Epithelial cell of umbilical artery (primary cell): ENCODE measurements around the gene KLHL40. TPM values are rescaled to one million over a fixed set of nuclear protein-coding genes. Genes with fewer than 3 reads are reported as not detected.

Experiments
- total RNA-seq: library from RNA; depleted of rRNA; stranded (reverse); fragments of >200 nt; gene quantifications from 2 replicates; pipeline ENCODE4 v1.2.3, GENCODE V29; 2014

KLHL40 gene, protein sequence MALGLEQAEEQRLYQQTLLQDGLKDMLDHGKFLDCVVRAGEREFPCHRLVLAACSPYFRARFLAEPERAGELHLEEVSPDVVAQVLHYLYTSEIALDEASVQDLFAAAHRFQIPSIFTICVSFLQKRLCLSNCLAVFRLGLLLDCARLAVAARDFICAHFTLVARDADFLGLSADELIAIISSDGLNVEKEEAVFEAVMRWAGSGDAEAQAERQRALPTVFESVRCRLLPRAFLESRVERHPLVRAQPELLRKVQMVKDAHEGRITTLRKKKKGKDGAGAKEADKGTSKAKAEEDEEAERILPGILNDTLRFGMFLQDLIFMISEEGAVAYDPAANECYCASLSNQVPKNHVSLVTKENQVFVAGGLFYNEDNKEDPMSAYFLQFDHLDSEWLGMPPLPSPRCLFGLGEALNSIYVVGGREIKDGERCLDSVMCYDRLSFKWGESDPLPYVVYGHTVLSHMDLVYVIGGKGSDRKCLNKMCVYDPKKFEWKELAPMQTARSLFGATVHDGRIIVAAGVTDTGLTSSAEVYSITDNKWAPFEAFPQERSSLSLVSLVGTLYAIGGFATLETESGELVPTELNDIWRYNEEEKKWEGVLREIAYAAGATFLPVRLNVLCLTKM
- total RNA-seq, result not detected in 2 replicates

DNA sequence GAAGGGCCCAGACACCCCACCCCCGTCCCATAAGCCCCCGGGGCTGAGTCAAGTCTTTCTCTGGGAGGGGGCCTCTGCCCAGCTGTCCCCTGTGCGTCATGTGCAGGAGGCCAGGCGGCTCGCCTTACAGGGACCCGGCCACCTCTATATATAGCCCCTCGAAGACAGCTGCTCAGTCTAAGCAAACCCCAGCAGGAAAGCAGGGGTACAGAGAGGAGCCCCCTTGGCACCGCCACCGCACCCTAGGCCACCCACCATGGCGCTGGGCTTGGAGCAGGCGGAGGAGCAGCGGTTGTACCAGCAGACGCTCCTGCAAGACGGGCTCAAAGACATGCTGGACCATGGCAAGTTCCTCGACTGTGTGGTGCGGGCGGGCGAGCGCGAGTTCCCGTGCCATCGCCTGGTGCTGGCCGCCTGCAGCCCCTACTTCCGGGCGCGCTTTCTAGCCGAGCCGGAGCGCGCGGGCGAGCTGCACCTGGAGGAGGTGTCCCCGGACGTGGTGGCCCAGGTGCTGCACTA is at the start of gene KLHL40:
Gene KLHL40, plus strand, starts transcription at position 175 of the 519 bp plus-strand sequence. Its CDS starts 82 bp downstream, at position 257.

DNA sequence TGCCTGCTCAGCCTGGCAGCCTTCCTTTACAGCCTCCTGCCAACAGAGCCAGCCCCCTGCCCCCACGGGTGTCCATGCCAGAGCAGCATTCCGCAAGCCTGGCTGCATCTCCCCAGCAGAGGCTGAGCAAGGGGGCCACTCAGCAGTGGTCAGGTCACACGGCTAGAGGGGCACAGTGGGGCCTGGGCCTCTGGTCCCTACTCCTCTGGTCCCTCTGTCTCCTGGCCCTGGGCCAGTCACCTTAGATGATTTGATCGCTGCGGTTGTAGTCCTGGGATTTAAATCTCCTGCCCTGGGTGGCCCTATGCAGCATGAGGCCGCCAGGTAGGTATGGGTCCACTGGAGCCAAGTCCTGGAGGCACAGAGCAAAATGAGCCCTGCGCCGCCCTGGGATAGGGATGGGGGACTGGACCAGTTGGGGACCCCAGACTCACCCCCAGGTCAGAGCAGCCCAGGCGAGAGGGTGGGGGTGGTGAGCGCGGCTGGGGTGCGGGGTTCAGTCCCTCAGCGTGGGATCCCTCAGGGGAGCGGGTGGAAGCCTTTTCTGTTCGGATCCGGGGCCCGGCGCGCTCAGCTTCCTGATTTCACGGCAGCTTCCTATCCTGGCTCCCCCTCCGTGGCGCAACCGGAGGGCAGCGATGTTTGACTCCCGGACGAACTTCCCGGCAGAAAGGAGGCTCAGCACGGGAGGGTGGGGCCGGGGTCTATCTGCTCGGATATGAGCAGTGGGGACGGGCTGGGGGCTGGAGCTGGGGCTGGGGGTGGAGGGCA is 31.6 kb upstream of the KLHL40 start, which contains the start of gene ZBTB47:
Gene ZBTB47, plus strand, starts transcription at position 138 of the 771 bp plus-strand sequence. CDS start 4,659 bp downstream, outside the sequence.

DNA sequence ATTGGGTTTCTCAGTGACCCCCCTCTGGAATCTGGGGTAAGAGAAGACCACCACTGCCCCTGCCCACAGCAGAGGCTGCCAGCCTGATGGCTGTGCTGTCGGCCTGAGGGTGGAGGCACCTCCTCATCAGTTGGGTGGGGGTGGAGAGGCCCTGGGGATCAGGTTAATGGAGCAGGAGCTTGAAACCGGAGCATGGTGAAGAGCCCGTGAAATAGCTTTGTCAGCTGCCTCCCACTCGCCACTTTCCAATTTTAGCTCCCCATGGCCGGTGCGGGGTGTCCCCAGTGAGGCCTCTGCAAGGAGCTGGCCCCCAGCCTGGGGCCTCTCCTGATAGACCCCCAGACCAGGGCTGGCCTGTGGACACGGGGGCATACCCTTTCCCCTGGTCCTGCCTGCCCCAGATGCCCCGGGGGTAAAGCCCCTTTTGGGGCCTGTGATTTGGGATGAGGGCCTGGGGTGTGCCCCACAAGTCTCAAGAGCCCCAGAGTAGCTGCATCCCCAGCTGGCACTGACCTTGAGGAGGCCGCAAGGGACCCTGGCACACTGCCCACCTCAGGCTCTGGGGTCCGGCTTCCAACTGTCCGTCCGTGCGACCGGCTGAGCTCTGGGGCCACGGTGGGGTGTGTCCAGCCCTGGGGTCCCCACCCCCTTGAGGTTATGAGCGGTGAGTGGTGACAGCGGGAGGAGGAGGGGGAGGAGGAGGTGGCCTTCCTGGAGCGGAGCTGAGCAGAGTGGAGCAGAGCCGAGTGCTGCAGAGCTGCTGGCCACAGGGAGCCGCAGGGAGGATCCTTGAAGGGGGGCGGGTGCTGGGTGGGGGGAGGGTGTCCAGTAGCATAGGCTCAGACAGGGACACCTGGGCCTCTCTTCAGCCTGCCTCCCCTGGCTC is 17.0 kb downstream of the KLHL40 start, which contains the start of gene HHATL:
Gene HHATL, minus strand, starts transcription at position 733 of the 886 bp plus-strand sequence. CDS start 1,972 bp downstream, outside the sequence.

Other genes starting within 250 kb of the KLHL40 start
- gene VIPR1, start 182.9 kb upstream of the KLHL40 start, total RNA-seq, result 0.32 and 0.46 TPM in 2 replicates
- gene SEC22C, start 103.6 kb upstream of the KLHL40 start, total RNA-seq, result 67.2 and 101 TPM in 2 replicates
- 39.6 and 49.7 TPM in 2 replicates for gene SS18L2, start 94.7 kb upstream of the KLHL40 start, total RNA-seq
- 40.3 and 61.4 TPM in 2 replicates for gene NKTR, start 84.9 kb upstream of the KLHL40 start, total RNA-seq
- 12.2 and 13.6 TPM in 2 replicates for gene ZBTB47, start 31.8 kb upstream of the KLHL40 start, total RNA-seq
- not detected in 2 replicates for gene HHATL, start 17.3 kb downstream of the KLHL40 start, total RNA-seq
- gene CCDC13, start 87.7 kb downstream of the KLHL40 start, total RNA-seq, result 1.3 TPM in 1 of 2 replicates, not detected in the other
- gene HIGD1A, start 119.0 kb downstream of the KLHL40 start, total RNA-seq, result 193 and 197 TPM in 2 replicates
- gene ACKR2, start 123.9 kb downstream of the KLHL40 start, total RNA-seq, result not detected in 2 replicates
- not detected in 2 replicates for gene CYP8B1, start 190.3 kb downstream of the KLHL40 start, total RNA-seq
- gene ZNF662, start 220.6 kb downstream of the KLHL40 start, total RNA-seq, result 0.76 and 0.97 TPM in 2 replicates